CD4-positive, alpha-beta T cell treated with Interleukin-2 at 100 ng/mL for 4 hours (primary cell): ENCODE measurements around the gene KRT83.
"Not testable (repeated sequence)": the region's sequence is repeated elsewhere in the genome, so short reads cannot be mapped to it uniquely, and the experiment has no call there.

Source experiments
- DNase-seq: peaks from one replicate; pipeline ENCODE4 v3.0.0-alpha.2; 2020; ENCODE audit warnings: low spot score

The KRT83 gene

DNA sequence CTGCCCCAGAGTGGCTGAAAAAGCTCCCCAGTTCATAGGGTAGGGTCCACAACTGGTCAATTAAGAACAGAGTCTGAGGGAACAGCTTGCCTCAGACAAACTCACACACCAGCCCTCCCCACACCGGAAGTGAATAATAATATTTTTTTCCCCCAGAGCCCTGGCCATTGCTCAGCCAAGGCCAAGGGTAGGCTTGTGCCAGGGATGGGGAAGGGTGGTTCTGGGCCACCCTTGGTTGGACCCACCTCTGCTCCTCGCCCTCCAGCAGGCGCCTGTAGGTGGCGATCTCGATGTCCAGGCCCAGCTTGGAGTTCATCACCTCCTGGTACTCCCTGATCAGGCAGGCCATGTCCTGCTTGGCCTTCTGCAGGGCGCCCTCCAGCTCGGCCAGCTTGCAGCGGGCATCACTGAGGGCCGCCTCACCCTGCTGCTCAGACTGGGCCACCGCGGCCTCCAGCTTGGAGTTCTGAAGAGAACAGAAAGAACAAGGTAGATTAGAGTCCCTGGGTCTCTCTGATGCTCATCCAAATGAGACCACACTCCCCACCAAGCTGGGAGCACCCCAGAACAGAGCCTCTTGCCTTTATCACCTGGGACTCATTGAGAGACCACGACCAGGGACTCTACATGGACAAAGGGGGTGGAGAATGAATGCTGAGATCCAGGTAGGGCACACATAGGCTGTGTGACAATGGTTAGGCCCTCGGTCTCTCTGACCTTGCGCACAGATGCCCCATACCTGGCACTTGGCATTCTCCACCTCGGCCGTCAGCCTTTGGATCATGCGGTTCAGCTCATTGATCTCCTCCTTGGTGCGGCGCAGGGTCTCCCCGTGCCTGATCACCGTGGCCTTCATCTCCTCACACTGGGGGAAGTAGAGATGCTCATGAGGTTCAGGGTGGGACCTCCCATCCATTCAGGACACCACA lies 34.1 kb downstream of the KRT83 start:
- DNase-seq, result not testable (repeated sequence)

DNA sequence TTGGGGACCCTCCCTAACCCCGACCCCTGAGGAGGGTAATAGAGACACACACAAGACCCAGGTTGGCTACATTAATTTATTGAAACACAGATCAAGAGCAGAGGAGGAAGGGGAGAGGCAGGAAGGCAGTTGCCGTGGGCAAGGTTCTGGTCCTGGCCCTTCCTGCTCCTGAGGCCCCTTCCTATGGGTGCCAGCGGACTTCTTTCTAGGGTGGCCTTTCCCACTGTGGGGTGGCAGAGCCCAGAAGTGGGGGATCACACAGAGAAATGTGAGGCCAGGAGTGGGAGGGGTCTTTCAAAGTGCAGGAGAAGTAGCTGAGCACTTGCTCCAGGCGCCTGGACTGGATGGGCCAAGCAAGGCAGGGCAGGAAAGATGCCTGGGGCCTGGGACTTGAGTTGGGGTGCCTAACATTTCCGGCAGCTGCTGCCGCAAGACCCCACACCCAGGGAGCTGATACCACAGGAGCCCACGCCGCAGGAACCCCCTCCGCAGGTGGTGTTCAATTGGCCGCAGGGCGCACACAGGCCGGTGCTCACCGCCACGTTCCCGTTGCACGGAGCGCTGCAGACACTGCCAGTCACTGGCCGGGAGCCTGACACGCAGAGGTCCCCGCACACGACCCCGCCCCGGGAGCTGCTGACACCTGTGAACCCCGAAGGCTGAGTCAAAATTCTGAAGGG lies 35.2 kb downstream of the KRT83 start:
- DNase-seq, result no peak

DNA sequence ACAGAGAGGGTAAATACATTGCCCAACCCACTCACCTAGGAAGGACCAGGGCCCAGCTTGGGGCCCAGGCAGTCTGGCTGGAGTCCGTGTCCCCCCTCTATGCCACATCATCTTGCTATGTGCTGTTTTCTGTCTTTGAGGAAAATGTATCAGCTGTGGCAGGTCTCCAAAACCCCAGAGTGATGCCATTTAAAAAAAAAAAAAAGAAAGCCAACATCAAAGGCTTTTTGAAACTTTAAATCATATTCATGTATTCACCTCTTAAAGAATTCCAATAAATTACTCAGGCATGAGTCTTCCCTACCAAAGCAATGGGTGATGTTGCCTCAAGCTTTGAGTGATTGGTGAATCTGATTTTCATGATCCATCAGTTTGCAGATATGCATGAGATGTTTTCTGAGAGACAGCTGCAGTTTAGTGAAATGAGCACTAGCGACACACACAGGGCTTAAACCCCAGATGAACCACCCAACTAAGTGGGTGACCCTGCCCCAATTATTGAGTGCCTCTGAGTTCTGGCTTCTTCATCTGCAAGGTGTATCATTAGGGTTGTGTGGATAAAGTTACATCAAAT lies 35.9 kb downstream of the KRT83 start:
- no peak for DNase-seq

DNA sequence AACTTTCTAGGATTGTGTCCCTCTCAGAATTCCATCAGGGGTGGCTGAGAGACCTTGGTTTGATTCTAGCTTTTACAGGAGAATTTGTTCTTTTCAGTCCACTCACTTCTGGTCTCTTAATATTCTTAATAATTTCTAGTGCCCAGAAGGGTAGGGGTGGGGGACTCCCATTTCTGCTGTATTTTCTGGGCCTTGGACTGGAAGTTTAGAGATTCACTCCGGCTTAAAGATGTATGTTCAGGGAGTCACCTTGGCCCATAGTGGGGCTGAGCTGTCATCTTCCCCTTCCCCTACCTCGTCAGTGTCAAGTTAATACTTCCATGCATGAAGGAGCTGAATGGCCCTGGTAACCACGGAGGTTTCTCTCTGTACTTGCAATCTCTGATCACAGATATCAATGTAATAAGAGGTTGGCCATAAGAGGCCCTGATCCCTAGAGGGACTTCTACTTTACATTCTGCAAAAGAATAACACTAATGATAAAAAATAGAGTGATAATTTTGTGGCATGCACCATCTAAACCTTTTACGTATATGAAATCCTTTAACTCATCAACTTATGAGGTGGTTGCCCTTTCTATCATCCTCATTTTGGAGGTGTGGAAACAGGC lies 36.5 kb downstream of the KRT83 start:
- no peak for DNase-seq

DNA sequence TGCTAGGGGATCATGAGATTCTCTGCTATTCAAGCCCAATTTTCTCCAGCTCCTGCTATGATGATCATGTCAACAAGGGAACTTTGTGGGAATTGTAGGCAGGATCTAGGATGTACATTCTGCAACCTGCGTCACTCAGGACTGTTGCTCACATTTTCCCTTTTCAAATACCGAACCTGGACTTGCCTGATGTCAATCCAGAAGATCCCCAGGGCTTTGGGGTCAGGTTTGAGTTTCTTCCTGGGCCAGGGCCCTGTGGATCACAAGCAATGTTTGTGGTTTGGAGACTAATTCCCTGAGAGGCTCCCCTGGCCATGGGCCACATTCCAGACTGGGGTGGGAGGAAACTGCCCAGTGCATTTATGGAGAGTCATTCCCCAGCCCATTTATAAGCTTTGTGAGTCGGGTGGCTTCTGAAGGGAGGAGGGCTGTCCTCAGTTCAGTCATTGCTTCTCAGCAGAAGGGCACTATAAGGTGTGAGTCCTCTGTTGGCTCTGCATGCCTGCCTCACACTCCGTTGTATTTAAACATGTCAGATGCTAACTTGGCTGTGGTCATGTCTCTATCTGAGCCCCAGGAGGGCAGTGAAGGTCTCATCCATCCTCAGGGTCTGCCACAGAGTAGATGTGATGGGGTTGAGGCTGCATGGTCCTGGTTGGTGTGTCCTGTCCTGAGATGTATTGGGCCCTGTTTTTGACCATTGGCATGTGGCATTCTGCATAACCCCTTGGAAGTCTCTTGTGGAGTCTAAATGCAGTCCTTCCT lies 40.2 kb downstream of the KRT83 start:
- no peak for DNase-seq

DNA sequence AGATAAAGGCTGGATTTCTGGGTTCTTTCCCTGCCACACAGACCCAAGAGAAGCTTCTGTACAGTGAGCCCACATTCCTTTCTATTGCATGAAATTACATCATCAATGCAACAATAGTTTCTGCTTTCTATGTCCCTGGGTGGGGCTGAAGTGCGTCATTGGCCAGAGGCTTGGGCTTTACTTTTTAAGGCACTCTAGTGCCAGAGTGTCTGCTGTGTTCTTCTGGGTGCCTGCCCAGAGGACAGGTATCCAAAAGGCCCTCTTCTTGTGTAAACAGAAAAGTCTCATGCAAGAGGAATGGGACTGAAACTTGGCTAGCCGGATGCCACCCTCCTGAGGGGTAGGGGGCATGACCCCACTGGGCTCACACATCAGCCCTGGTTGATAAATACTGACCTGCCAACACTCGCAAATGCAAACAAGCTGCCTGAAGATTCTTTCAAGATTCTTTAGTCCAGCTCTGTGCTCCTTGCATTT lies 40.8 kb downstream of the KRT83 start:
- DNase-seq, result no peak

DNA sequence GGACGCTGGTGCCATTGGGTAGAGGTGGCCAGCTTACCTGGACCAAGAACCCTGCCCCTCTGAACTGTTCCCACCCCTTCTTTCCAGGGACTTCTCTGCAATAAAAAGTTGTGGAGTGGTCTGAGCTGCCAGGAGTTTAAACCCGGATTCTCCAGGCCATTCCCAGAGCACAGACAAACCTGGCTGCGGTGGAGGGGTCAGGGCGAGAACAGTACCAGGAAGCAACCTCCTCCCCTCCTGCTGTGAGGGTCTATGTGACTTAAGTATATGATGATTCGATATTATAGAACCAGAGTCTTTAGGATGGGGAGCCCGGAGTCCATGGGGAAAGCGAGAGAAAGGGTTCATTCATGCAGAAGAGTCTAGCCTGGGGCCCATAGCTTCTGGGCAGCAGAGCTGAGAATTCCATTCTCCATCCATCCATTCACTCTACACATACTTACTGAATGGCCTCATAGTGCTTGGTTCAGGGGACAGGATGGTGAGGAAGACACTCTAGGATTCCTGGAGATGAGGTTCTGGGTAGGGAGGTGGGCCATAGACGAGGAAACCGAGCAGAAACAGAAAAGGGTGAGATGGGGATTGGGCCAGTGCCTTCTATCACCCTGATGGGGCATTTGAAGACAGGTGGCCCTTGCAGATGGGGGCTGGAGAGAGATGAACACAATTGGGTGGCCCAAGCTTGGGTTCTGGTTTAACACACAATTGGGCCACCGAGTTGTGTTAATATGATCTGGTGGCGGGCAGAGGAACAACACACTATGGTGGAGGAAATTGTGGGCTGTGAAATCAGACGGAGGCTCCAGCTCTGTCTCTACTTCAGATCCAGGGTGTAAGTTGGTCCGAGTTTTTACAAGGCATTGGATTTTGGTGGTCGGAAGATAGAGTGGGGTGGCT lies 41.5 kb downstream of the KRT83 start:
- DNase-seq, result no peak

DNA sequence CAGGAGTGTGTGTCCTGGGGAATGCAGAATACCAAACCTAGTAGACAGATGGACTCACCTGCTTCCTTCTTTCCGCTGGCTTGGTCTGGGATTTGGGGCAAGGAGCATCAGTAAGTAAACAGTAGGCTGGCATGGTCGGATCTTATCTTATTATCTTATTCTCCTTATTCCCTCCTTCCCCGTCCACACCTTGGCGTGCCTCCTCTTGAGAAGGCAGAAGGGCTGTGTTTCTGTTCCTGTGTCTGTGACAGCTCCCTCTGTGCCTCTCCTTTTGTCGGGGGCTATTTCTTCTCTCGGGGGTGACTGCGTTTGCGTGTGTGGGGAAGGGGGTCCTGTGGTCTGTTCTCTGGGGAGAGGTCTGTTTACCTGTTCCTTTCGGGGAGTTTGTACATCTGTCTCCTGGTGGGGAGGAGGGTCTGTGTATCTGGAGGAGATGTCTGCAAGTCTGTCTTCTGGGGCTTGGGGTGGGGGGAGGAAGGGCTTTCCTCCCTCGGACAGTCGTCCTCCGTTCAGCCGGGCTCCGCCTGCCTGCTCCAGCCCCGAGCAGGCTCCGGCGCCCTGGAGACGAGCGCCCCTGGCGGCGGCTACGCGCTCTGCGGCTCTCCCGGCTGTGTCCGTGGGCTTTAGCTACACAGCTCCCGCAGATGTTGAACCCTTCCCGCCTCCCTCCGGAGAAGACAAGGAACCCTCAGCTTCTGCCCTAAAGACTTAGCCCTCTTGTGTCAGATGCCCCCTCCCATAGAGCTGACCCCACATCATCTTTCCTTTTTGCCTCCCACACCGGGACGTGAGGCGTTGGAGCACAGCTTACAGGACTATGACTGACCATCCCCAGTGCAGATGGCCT lies 42.4 kb downstream of the KRT83 start:
- peak; percentile 67 for DNase-seq

DNA sequence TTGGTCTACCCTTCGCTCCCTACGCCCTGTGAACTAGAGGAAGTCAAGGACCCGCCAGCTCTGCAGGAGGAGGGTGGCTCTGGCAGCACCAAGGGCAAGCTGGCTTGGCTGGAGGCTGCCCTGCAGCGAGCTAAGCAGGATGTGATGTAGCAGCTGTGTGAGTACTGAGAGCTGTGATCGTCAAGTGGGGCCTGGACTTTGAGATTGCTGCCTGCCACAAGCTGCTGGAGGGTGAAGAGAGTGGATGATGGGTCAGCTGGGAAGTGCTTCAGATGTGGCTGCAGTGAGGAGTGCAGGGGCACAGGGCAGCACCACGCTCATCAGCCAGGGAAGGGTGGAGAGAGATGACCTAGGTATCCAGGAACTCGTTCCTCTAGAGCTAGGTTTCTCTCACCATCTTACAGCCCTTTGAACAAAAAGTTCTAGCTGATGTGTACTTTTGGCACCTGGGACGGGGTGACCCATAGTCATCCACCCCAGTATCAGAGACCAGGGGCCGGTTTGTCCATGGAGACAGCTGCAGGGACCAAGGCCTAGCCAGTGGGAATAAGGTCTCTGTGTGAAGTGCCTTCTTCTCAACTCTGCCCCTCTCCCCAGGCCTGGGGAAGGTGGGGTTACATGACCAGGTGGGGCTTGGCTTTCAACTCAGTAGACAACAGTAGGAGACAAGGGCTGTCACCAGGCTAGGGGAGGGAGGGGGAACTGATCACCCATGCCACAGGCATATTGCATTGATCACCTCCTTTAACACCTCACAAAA lies 43.5 kb downstream of the KRT83 start:
- no peak for DNase-seq

DNA sequence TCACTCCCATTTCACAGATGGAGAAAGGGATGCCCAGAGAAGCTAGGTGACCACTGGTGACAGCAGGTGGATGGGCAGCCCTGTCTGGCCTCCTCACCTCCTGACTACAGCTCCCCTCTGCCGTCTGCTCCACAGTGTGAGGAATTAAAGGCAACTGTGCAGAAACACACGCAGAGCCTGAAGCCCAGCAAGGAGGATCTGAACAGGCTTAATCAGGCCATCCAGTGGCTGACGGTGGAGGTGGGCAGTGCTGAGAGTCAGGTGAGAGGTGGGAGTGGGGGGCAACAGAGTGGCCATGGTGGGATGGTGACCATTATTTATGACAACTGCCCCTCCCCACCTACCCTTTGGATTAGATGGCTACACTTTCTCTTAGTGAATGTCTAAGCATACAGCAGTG lies 45.5 kb downstream of the KRT83 start:
- DNase-seq, result no peak

DNA sequence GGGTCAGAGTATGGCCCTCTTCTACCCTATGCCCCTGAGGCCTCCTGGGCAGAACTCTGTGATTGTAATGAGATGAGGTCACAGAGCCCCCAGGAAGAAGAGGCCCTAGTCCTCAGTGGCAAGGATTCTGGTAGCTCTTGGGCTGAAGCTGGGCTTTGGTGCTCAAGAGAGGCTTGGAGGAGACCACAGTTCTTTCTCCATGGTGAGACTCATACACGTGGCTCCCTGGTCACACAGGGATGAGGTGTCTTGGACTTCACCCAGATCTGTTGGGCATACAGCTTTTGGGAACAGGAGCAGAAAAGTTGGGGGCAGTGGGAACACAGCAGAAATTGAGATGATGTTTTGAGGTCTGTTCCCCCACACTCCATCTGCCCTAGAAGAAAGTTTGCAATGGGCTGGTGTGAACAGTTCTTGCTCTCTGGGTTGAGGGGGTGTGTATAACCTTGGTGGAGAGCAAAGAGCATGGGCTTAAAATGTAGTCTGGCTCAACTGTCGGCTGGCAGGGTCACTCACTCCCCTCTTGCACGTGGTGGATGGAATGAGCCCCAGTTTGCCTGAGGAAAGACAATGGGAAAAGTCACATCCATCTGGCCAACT lies 46.6 kb downstream of the KRT83 start, which contains the start of gene KRT86:
Gene KRT86 (plus strand): TSS at position 125 of the 600 bp plus-strand sequence. CDS start 27,272 bp downstream, outside the sequence.
- DNase-seq, result no peak

DNA sequence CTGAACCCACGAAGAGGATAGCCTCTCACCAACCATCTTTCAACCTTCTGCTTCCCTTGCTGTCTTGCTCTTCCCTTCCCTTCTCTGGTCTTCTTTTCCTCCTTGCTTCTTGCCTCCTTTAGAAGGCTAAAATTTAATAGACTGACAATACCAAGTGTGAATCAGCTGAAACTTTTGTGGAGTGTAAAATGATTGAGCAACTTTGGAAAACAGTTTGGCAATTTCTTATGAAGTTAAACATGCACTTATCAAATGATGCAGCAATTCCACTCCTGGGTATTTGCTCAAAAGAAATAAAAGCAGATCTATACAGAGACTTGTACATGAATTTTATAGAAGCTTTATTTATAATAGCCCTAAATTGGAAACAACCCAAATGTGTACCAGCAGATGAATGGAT lies 50.0 kb downstream of the KRT83 start:
- no peak for DNase-seq

DNA sequence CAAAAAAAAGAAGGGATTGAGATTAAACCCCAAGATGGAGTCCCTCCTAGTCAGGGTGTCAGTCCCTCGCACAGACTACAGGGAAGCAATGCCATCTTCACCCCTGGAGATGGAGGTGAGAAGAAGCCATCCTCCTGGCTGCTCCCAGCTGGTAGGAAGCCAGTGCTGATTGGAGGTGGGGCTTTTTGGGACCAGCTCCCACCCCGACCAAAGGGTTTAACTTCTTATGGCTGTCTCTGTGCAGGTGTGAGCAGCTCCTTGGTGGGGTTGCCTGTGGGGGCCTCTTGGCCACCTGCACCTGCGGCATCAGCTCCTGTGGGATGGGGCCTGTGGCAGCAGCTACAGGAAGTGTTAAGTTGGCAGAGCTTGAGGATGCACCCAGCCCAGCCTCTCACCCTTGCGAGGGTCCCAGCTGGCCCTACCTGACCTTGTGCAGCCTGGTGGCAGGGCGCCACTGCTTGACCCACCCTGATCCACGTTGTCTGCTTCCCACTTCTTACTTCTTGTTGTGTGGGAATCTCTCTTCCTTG lies 50.6 kb downstream of the KRT83 start:
- DNase-seq, result no peak

DNA sequence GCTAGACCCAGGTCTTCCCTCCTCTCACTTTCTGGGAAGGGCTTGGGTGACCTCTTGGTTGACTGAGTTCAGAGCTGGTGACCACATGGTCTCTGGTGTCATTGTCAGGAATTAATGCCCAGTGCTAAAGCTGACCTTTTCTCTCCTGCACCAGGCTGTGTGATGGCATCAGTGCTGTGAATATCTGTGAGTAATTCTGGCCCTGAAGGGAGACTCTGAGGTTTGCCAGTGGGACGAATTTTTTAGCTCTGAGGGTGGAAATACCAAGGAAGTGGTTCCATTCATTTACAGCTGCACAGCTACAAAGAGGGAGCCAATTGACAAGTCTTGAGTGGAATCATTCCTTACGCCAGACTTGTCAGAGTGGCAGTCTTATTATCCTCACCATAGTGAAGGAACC lies 53.0 kb downstream of the KRT83 start:
- DNase-seq, result no peak

DNA sequence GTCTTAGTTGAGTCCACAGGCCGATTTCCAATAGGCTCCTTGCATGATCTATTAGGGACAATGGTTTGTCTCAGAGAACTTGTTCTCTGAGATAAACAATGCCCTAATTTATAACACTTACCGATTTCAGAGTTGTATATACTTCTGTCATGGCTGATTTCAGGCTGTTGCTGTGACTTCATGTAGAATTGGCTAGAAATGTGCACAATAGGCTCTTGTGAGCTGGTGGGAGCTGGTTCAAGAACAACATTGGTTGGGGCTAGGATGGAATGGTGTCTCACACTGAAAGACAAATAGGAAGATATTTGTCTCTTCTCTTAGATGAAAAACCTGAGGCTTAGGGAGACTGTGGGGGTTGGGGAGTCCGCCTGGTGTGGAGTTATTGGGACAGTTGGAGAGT lies 53.5 kb downstream of the KRT83 start:
- DNase-seq, result no peak

DNA sequence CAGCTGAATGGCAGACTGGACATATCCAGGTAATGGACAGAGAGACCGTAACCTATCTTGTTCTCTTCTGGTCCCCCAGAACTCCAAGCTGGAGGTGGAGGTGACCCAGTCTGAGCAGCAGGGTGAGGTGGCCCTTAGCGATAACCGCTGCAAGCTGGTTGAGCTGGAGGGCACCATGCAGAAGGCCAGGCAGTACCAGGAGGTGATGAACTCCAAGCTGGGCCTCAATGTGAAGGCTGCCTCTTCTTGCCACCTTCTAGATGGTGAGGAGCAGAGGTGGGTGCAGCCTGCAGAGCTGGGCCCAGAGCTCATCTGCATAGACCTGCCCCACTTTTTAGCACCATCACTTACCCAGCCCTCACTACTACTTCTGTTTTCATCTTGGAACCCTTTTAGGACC lies 53.9 kb downstream of the KRT83 start:
- DNase-seq, result no peak

DNA sequence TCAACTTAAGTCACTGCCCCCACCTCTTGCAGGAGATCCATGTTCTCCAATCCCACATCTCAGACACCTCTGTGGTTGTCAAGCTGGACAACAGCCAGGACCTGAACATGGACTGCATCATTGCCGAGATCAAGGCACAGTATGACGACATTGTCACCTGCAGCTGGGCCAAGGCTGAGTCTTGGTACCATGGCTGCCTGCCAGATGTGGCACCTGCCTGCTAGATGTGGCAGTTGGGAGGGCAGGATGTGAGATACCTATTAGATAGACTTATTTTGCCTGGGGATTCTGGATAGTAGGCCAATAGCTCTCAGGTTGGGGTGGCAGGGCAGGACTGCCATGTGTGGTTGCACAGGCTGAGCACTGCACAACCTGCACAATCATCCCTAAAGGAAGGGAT lies 54.7 kb downstream of the KRT83 start:
- DNase-seq, result no peak

DNA sequence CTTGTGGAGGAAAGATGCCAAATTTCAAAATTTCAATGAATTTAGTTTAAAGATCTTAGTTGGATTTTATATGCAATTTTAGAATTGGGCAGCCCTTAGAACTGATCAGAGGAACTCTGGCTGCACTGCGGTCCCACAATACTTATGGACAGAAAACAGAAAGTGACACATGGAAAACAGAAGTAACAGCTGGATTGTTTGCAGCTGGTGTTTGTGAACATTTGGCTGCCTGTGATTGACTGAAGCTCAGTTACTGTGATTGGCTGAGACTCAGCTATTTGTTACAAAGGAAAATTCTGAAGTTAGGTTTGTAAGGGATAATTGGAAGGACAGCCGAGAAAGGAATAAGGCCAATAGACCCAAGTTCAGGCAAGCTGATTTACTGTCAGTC lies 56.8 kb downstream of the KRT83 start:
- DNase-seq, result no peak
